H1 (cell line): ENCODE measurements around the gene DSCAM.

ENCODE experiments used
- BRCA1 ChIP-seq: IDR thresholded peaks from 2 replicates; pipeline ENCODE4 v1.6.1; 2012; ENCODE audit warnings: low read depth, low read length, improper control_type of control experiment
- POLR2AphosphoS5 ChIP-seq: IDR thresholded peaks from 2 replicates; pipeline ENCODE4 v1.6.1; 2011; ENCODE audit warnings: low read depth, low read length
- TAF7 ChIP-seq: optimal IDR thresholded peaks from 2 replicates; pipeline ENCODE3; 2011; ENCODE audit warnings: low read depth, mild to moderate bottlenecking, inconsistent platforms, low read length, moderate library complexity, borderline replicate concordance
- TF ChIP-seq, protein P1 (sequence below), 3 experiments: IDR thresholded peaks; 1 replicate in 2 of 3; 2 replicates in 1 of 3; pipeline versions ENCODE4 v1.5.1 to v1.6.1; 2011; ENCODE audit warnings: low read length in 3 of 3, mild to moderate bottlenecking in 3 of 3, inconsistent platforms in 2 of 3, low read depth in 1 of 3, moderate library complexity in 1 of 3; ENCODE audit not compliant: insufficient read depth in 1 of 3; ENCODE audit errors: control extremely low read depth in 1 of 3
- TF ChIP-seq, protein P2 (sequence below): IDR thresholded peaks from 2 replicates; pipeline ENCODE4 v1.6.1; 2012; ENCODE audit warnings: low read length, inconsistent platforms

DNA sequence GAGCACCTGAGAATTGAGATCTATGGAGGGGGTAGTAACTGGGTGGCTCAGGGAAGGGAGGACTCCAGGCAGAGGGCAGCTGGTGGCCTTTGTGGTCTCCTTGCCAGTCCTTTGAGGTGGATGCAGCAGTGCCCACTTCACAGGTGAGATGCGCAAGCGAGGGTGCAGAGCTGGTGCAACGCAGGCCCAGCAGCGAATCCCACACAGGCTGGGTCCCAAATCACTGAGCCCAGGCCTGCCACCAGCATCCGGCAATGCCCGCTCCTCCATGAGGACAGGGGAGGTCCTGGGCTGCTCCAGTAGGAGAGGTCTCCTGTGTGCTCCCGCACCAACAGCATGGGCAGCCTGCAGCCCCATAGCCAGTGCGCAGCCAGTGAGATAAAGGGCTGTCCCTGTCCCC lies 661.8 kb downstream of the DSCAM start:
- TF ChIP-seq, protein P1, sequence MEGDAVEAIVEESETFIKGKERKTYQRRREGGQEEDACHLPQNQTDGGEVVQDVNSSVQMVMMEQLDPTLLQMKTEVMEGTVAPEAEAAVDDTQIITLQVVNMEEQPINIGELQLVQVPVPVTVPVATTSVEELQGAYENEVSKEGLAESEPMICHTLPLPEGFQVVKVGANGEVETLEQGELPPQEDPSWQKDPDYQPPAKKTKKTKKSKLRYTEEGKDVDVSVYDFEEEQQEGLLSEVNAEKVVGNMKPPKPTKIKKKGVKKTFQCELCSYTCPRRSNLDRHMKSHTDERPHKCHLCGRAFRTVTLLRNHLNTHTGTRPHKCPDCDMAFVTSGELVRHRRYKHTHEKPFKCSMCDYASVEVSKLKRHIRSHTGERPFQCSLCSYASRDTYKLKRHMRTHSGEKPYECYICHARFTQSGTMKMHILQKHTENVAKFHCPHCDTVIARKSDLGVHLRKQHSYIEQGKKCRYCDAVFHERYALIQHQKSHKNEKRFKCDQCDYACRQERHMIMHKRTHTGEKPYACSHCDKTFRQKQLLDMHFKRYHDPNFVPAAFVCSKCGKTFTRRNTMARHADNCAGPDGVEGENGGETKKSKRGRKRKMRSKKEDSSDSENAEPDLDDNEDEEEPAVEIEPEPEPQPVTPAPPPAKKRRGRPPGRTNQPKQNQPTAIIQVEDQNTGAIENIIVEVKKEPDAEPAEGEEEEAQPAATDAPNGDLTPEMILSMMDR (IDR thresholded peaks at IDR 0.05; ENCODE audit: control extremely low read depth in 1 of 3, insufficient read depth in 1 of 3, low read depth in 1 of 3, low read length in 3 of 3) = no peak
- TF ChIP-seq, protein P2, sequence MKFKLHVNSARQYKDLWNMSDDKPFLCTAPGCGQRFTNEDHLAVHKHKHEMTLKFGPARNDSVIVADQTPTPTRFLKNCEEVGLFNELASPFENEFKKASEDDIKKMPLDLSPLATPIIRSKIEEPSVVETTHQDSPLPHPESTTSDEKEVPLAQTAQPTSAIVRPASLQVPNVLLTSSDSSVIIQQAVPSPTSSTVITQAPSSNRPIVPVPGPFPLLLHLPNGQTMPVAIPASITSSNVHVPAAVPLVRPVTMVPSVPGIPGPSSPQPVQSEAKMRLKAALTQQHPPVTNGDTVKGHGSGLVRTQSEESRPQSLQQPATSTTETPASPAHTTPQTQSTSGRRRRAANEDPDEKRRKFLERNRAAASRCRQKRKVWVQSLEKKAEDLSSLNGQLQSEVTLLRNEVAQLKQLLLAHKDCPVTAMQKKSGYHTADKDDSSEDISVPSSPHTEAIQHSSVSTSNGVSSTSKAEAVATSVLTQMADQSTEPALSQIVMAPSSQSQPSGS = no peak
- TF ChIP-seq TAF7 (no peak), POLR2AphosphoS5 (no peak), BRCA1 (no peak)
